ENCODE measurements around the gene CES1. TPM values are rescaled to one million over a fixed set of nuclear protein-coding genes. Genes with fewer than 3 reads are reported as not detected.
"Not testable (repeated sequence)": the region's sequence is repeated elsewhere in the genome, so short reads cannot be mapped to it uniquely, and the experiment has no call there.

CES1 gene
- total RNA-seq, 1 donor: 0.09 TPM

GRCh38 chr16:55834049-55834448 lies 1.2 kb upstream of the CES1 start:
- TF ChIP-seq CTCF (IDR thresholded peaks at IDR 0.05; ENCODE audit: insufficient read depth, low read length): no peak
- H3K4me3 ChIP-seq (ENCODE audit: low read depth, low read length): no peak overlapping the region
- DNase-seq (ENCODE audit: low read depth): no peak

GRCh38 chr16:55832425-55832772 lies 497 bp downstream of the CES1 start:
- no peak for DNase-seq (ENCODE audit: low read depth)
- H3K4me3 ChIP-seq (ENCODE audit: low read depth, low read length): no peak overlapping the region
- TF ChIP-seq CTCF (IDR thresholded peaks at IDR 0.05; ENCODE audit: insufficient read depth, low read length): no peak

- no peak for TF ChIP-seq CTCF (IDR thresholded peaks at IDR 0.05; ENCODE audit: insufficient read depth, low read length)
- DNase-seq (ENCODE audit: low read depth): no peak
- H3K4me3 ChIP-seq (ENCODE audit: low read depth, low read length): no peak overlapping the region
These were observed 2.1 kb downstream of the CES1 start for GRCh38 chr16:55830658-55831294.

- not testable (repeated sequence) for DNase-seq (ENCODE audit: low read depth); H3K4me3 ChIP-seq (ENCODE audit: low read depth, low read length)
These were observed 3.7 kb downstream of the CES1 start for GRCh38 chr16:55829232-55829631.

- no peak for DNase-seq (ENCODE audit: low read depth)
- no peak overlapping the region for H3K4me3 ChIP-seq (ENCODE audit: low read depth, low read length)
- TF ChIP-seq CTCF (IDR thresholded peaks at IDR 0.05; ENCODE audit: insufficient read depth, low read length): no peak
These were observed 4.2 kb downstream of the CES1 start for GRCh38 chr16:55828680-55829079.

- H3K4me3 ChIP-seq (ENCODE audit: low read depth, low read length): no peak overlapping the region
- no peak for DNase-seq (ENCODE audit: low read depth)
- no peak for TF ChIP-seq CTCF (IDR thresholded peaks at IDR 0.05; ENCODE audit: insufficient read depth, low read length)
These were observed 7.7 kb downstream of the CES1 start for GRCh38 chr16:55825115-55825728.

- DNase-seq (ENCODE audit: low read depth): no peak
- no peak overlapping the region for H3K4me3 ChIP-seq (ENCODE audit: low read depth, low read length)
- no peak for TF ChIP-seq CTCF (IDR thresholded peaks at IDR 0.05; ENCODE audit: insufficient read depth, low read length)
These were observed 8.4 kb downstream of the CES1 start for GRCh38 chr16:55824473-55825000.
